HEK293 (cell line): ENCODE measurements around the gene SLC22A16.

ENCODE experiments used
- CTCF ChIP-seq: fragments of 450-650 bp; formaldehyde crosslinking; IDR thresholded peaks from 2 replicates; pipeline ENCODE4 v1.5.1; 2016; ENCODE audit warnings: missing biosample characterization, missing genetic modification characterization
- GLIS1 ChIP-seq: fragments of 450-650 bp; formaldehyde crosslinking; IDR thresholded peaks from 2 replicates; pipeline ENCODE4 v1.5.1; 2016; ENCODE audit warnings: missing biosample characterization, missing genetic modification characterization
- HIC1 ChIP-seq: fragments of 450-650 bp; formaldehyde crosslinking; IDR thresholded peaks from 2 replicates; pipeline ENCODE4 v1.5.1; 2016; ENCODE audit warnings: missing biosample characterization, missing genetic modification characterization
- PRDM10 ChIP-seq: fragments of 450-650 bp; formaldehyde crosslinking; IDR thresholded peaks from 2 replicates; pipeline ENCODE4 v1.5.1; 2016; ENCODE audit warnings: missing biosample characterization, missing genetic modification characterization
- REST ChIP-seq: fragments of 450-650 bp; formaldehyde crosslinking; IDR thresholded peaks from 2 replicates; pipeline ENCODE4 v1.5.1; 2016; ENCODE audit warnings: missing biosample characterization, missing genetic modification characterization
- ZBTB11 ChIP-seq: fragments of 450-650 bp; formaldehyde crosslinking; conservative IDR thresholded peaks from 2 replicates; pipeline ENCODE4 v1.5.1; 2016; ENCODE audit warnings: low read depth, missing biosample characterization, missing genetic modification characterization
- ZBTB7A ChIP-seq: fragments of 450-650 bp; formaldehyde crosslinking; IDR thresholded peaks from 2 replicates; pipeline ENCODE4 v1.5.1; 2016; ENCODE audit warnings: low read depth, missing biosample characterization, missing genetic modification characterization
- ZBTB8A ChIP-seq: fragments of 450-650 bp; formaldehyde crosslinking; IDR thresholded peaks from 2 replicates; pipeline ENCODE4 v1.5.1; 2016; ENCODE audit warnings: missing biosample characterization, missing genetic modification characterization
- ZNF114 ChIP-seq: fragments of 450-650 bp; formaldehyde crosslinking; IDR thresholded peaks from 2 replicates; pipeline ENCODE4 v1.5.0; 2017; ENCODE audit warnings: missing biosample characterization, missing genetic modification characterization
- ZNF121 ChIP-seq: fragments of 450-650 bp; formaldehyde crosslinking; IDR thresholded peaks from 2 replicates; pipeline ENCODE4 v1.5.1; 2016; ENCODE audit warnings: missing biosample characterization, missing genetic modification characterization
- ZNF184 ChIP-seq: fragments of 450-650 bp; IDR thresholded peaks from 2 replicates; pipeline ENCODE4 v1.5.1; 2018; ENCODE audit warnings: missing biosample characterization, mild to moderate bottlenecking, missing genetic modification characterization
- ZNF23 ChIP-seq: fragments of 450-650 bp; formaldehyde crosslinking; IDR thresholded peaks from 2 replicates; pipeline ENCODE4 v1.5.1; 2016; ENCODE audit warnings: missing biosample characterization, missing genetic modification characterization, borderline replicate concordance
- ZNF548 ChIP-seq: fragments of 450-650 bp; formaldehyde crosslinking; IDR thresholded peaks from 2 replicates; pipeline ENCODE4 v1.5.1; 2016; ENCODE audit warnings: missing biosample characterization, missing genetic modification characterization
- ZSCAN18 ChIP-seq: fragments of 450-650 bp; formaldehyde crosslinking; IDR thresholded peaks from 2 replicates; pipeline ENCODE4 v1.5.1; 2016; ENCODE audit warnings: missing biosample characterization, missing genetic modification characterization

- TF ChIP-seq REST (no peak), CTCF (tag by site-specific recombination) (no peak), GLIS1 (tag by site-specific recombination) (no peak), ZNF23 (tag by site-specific recombination) (no peak), HIC1 (no peak), ZNF114 (no peak), ZBTB11 (tag by site-specific recombination) (no peak), ZBTB7A (tag by site-specific recombination) (no peak), ZNF184 (tag by site-specific recombination) (no peak), ZNF548 (tag by site-specific recombination) (no peak), PRDM10 (tag by site-specific recombination) (no peak), ZSCAN18 (tag by site-specific recombination) (no peak), ZBTB8A (no peak), ZNF121 (no peak)
Observed at GRCh38 chr6:110399219-110400071, 77.0 kb downstream of the SLC22A16 start.
